Small intestine (tissue), 7 donors: Measurements from ENCODE around the gene SYNE1. TPM values are rescaled to one million over a fixed set of nuclear protein-coding genes. Genes with fewer than 3 reads are reported as not detected.

Source experiments
- DNase-seq, 2 donors: peaks; one replicate each; pipeline versions ENCODE4 v3.0.0 to v3.0.0-alpha.2; 2013
- FAIRE-seq: peaks from 2 replicates; lab custom pipeline; 2012; peaks lifted over from hg19 to GRCh38; lab: Jason Lieb, UNC
- H3K27ac ChIP-seq, 3 donors: one replicate each; pipeline ENCODE4 v1.5.1; 2013; ENCODE audit warnings: low read length in 2 of 3, mild to moderate bottlenecking in 2 of 3, control low read depth in 1 of 3, inconsistent platforms in 1 of 3, low read depth in 1 of 3, moderate library complexity in 1 of 3
- H3K27me3 ChIP-seq, 3 donors: one replicate each; pipeline ENCODE4 v1.6.1; 2013; ENCODE audit warnings: low read length in 3 of 3, inconsistent platforms in 1 of 3; ENCODE audit not compliant: control insufficient read depth in 3 of 3, insufficient read depth in 3 of 3
- H3K36me3 ChIP-seq, 3 donors: one replicate each; pipeline ENCODE4 v1.6.1; 2013; ENCODE audit warnings: low read length in 3 of 3, inconsistent platforms in 1 of 3, low read depth in 1 of 3, mild to moderate bottlenecking in 1 of 3, moderate library complexity in 1 of 3; ENCODE audit not compliant: control insufficient read depth in 3 of 3, insufficient read depth in 2 of 3
- H3K4me1 ChIP-seq, 3 donors: one replicate each; pipeline ENCODE4 v1.6.1; 2013; ENCODE audit warnings: low read length in 2 of 3, inconsistent platforms in 1 of 3, low read depth in 1 of 3, mild to moderate bottlenecking in 1 of 3, moderate library complexity in 1 of 3; ENCODE audit not compliant: control insufficient read depth in 3 of 3, insufficient read depth in 2 of 3
- H3K4me3 ChIP-seq, 3 donors: one replicate each; pipeline ENCODE4 v1.5.1; 2013; ENCODE audit warnings: low read length in 3 of 3, control low read depth in 1 of 3, inconsistent platforms in 1 of 3, low read depth in 1 of 3, mild to moderate bottlenecking in 1 of 3, moderate library complexity in 1 of 3
- H3K9me3 ChIP-seq, 2 donors: one replicate each; pipeline ENCODE4 v1.6.1; 2013; ENCODE audit warnings: low read depth in 1 of 2, low read length in 1 of 2; ENCODE audit not compliant: control insufficient read depth in 2 of 2, insufficient read depth in 1 of 2
- WGBS, 3 donors: extraction: QIAGEN DNeasy Blood & Tissue Kit; methylation state at CpG; one replicate each; pipeline ENCODE4 v1.1.7; 2013; 5-methylcytosine and 5-hydroxymethylcytosine counted together
- polyA plus RNA-seq, 4 donors: library from polyadenylated mRNA; stranded (reverse) in 3 of 4; unstranded in 1 of 4; fragments of 200-250 nt in 3 of 4; fragments of 120-200 nt in 1 of 4; gene quantifications; one replicate each; pipeline versions ENCODE4 v1.2.1 to v1.2.3, GENCODE V29; 2013
- donor health status: healthy with polysubstance abuse.
- donor health status: control.
- donor health status: control.
- donor health status: Bipolar disorder and iron deficiency.
- donor health status: healthy.

The SYNE1 gene
- polyA plus RNA-seq, 4 donors = 4.0 to 18.9 (median 9.1) TPM

GRCh38 chr6:152312434-152312833 lies 324.7 kb downstream of the SYNE1 start:
- no peak overlapping the region for H3K27ac ChIP-seq
- FAIRE-seq (peak; percentile 23), DNase-seq (no peak)
- H3K9me3 ChIP-seq = no peaks in the 10 kb centered on the region
- peaks cover 0 to 8% (median 0%) of the 10 kb centered on the region in 3 donors for H3K4me1 ChIP-seq
- peaks cover 0 to 8% (median 0%) of the 10 kb centered on the region in 3 donors for H3K36me3 ChIP-seq
- WGBS, 3 donors = 93 to 100% (median 94%) methylated on average over 2 of the region's 2 CpGs
- no peaks in the 10 kb centered on the region for H3K27me3 ChIP-seq
- H3K4me3 ChIP-seq = no peak overlapping the region

DNA sequence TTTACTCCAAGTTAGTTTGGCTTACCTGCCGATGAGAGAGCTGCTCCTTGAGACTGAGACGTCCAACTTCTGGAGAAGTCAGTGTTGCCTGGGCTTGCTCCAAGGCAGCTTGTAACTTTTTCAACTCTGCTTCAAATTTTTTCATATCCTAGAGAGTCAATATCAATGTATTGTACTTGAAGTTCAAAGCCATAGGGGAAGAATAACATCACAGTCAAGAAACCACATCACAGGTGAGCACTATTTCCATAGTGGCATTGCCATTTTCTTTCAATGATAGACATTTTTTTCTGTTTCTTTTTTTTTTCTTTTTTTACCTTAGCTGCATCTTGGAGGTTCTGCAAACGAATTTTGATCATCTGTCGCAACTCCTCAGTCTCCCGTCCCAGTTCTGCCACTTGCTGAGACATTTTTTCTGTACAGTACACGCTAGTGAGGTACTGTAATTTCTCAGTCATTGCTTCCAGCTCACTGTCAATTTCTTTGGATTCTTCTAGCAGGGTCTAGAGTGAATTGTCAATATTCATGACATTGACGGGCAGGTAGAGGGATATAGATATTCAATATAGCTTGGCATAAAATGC lies 326.7 kb downstream of the SYNE1 start:
- Histone ChIP-seq H3K4me3 (no peak overlapping the region), H3K36me3 (peaks cover 0 to 2% (median 0%) of the 10 kb centered on the region in 3 donors), H3K27ac (no peak overlapping the region), H3K9me3 (no peaks in the 10 kb centered on the region), H3K4me1 (peaks cover 0 to 8% (median 0%) of the 10 kb centered on the region in 3 donors), H3K27me3 (no peaks in the 10 kb centered on the region)
- FAIRE-seq (no peak), DNase-seq (no peak)
- WGBS, 3 donors = 78 to 85% (median 81%) methylated on average over 7 of the region's 7 CpGs

DNA sequence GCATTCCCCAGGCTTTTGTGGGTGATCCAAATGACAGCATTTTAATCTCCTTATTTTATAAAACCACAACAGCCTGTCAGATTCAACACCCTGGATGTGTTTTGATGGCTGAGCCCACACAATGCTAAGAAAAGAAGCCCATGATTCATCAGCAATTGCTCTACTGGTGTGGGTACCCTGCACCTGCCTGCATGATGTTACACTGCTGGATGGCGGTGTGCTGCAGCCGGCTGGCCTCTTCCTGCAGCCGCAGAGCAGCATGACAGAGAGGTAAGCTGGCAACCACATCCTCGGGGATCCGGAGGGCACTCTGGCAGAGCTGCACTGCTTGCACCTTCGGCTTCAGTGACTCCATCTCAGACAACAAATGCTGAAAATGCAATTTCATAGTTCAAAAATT lies 327.5 kb downstream of the SYNE1 start:
- Histone ChIP-seq H3K9me3 (no peaks in the 10 kb centered on the region), H3K4me3 (no peak overlapping the region), H3K27me3 (no peaks in the 10 kb centered on the region), H3K27ac (no peak overlapping the region), H3K36me3 (peaks cover 0 to 2% (median 0%) of the 10 kb centered on the region in 3 donors), H3K4me1 (peaks cover 0 to 8% (median 0%) of the 10 kb centered on the region in 3 donors)
- DNase-seq (peak in 1 of 2 donors; percentile 23), FAIRE-seq (no peak)
- WGBS, 3 donors = 66 to 73% (median 68%) methylated on average over 6 of the region's 6 CpGs

GRCh38 chr6:152309006-152309405 lies 328.2 kb downstream of the SYNE1 start:
- Histone ChIP-seq H3K27me3 (no peaks in the 10 kb centered on the region), H3K27ac (no peak overlapping the region), H3K4me3 (no peak overlapping the region), H3K4me1 (peaks cover 0 to 3% (median 0%) of the 10 kb centered on the region in 3 donors), H3K9me3 (no peaks in the 10 kb centered on the region), H3K36me3 (peaks cover 0 to 2% (median 0%) of the 10 kb centered on the region in 3 donors)
- DNase-seq (no peak), FAIRE-seq (no peak)
- whole genome bisulfite sequencing, 3 donors = 74 to 94% (median 88%) methylated on average over 3 of the region's 3 CpGs

DNA sequence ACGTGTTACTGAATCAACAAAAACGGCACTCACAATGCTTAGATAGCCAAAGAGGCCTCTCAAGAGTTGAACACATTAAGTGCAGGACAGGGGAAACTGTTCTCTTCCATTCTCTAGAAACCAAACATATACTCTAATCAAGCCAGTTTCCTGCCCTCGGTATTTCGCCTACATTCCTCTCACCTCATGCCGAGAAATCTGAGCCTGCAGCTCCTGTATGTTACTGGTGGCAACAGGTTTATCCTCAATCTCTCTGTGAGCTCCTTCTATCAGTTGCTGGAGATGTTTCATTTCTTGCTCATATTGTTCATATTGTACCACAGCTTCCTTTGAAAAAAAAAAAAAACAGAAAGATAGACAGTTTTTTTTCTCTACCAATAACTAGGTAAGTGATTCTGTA lies 328.9 kb downstream of the SYNE1 start:
- no peaks in the 10 kb centered on the region for H3K4me1 ChIP-seq
- no peaks in the 10 kb centered on the region for H3K27me3 ChIP-seq
- 80 to 86% (median 82%) methylated on average over 5 of the region's 5 CpGs for WGBS, 3 donors
- no peak overlapping the region for H3K4me3 ChIP-seq
- no peak for DNase-seq
- no peaks in the 10 kb centered on the region for H3K9me3 ChIP-seq
- H3K36me3 ChIP-seq = peaks cover 0 to 2% (median 0%) of the 10 kb centered on the region in 3 donors
- no peak for FAIRE-seq
- H3K27ac ChIP-seq = no peak overlapping the region

GRCh38 chr6:152305672-152306071 lies 331.5 kb downstream of the SYNE1 start:
- H3K4me3 ChIP-seq = no peak overlapping the region
- H3K27me3 ChIP-seq = no peaks in the 10 kb centered on the region
- H3K36me3 ChIP-seq = peaks cover 0 to 2% (median 0%) of the 10 kb centered on the region in 3 donors
- no peaks in the 10 kb centered on the region for H3K9me3 ChIP-seq
- 23 to 55% (median 43%) methylated on average over 1 of the region's 1 CpG for WGBS, 3 donors
- H3K4me1 ChIP-seq = peaks cover 0 to 2% (median 0%) of the 10 kb centered on the region in 3 donors
- FAIRE-seq = no peak
- no peak for DNase-seq
- no peak overlapping the region for H3K27ac ChIP-seq

DNA sequence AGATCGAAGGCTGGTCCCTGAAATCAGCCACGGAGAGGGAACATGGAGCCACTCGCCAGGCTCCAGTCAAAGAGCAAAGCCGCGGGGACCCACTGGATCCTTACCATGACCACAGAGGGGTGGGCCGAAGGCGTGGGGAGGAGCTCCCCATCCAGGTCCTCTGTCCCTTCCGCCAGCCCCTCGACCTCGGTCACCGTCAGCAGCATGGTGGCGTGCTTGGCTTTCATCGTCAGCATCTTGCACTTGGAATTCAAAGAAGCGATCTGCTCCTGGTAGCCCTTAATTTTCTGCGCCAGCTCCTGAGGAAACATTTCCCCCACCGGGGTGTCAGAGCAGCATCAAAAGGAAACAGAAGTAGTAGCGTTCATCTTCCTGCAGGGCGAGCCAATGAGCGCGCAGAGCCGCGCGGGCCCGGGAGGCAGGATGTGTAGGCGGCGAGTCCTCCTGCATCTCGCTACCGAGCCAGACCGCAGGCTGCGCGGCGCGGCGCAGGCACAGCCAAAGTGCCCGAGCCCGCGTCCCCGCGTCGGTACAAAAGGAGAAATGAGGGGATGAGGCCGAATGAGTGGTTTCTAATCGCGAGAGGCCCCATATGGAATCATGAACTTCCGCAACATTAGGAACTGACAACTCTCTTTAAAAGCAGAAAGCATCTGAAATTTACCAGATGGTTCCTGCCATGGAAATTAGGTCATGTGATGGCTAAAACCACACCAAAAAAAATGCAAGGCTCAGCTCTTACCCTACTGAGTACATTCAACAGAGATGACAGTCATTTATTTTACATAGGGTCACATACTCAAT lies 335.2 kb downstream of the SYNE1 start:
- no peak for FAIRE-seq

DNA sequence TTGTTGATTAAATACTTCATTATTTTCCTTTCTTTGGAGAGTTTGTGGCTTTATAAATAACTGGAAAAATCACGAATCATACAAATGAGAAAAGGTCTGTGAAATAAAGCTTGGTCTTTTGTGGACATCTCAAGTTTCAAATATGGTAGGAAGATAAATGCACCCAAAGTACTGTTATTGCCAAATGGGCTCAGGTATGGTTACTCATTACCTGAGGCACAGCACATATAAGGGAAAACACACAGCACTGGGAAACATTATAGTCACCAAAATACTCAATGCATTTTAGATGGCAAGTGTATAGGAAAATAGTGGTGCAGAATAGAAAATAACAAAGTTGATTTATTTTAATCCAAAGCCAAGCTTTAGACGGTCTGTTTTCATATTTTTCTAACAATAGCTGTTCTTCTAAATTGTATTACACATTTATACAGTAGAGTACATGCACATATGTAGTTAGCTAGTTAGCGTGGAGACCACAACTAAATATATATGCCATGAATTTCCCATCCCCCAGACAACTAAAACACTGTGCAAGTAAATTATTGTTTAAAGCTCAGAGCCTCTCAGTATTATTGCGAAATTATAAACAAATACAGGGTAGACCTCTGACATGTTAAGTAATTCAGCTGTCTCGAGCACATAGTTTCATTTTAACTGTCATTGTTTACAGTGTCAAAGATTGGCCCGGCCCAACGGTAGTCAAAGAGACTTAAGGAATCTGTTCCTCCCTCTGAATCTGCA lies 336.0 kb downstream of the SYNE1 start:
- Histone ChIP-seq H3K27ac (peak overlapping the region; percentile 68 to 97 (median 78)), H3K4me3 (peak overlapping the region; percentile 30 to 75 (median 67)), H3K27me3 (no peaks in the 10 kb centered on the region), H3K9me3 (no peaks in the 10 kb centered on the region), H3K4me1 (peaks cover 0 to 2% (median 0%) of the 10 kb centered on the region in 3 donors), H3K36me3 (no peaks in the 10 kb centered on the region)
- FAIRE-seq = no peak
- peak in 1 of 2 donors; percentile 58 for DNase-seq
- WGBS, 3 donors = 12 to 18% (median 14%) methylated on average over 7 of the region's 7 CpGs

More for the DNA sequence above, 335.2 kb downstream of the SYNE1 start:
- Histone ChIP-seq H3K36me3 (no peaks in the 10 kb centered on the region), H3K4me1 (peaks cover 0 to 2% (median 0%) of the 10 kb centered on the region in 3 donors), H3K4me3 (peak overlapping the region; percentile 31 to 75 (median 67)), H3K9me3 (no peaks in the 10 kb centered on the region), H3K27ac (peak overlapping the region; percentile 68 to 97 (median 78)), H3K27me3 (no peaks in the 10 kb centered on the region)
- DNase-seq = peak; percentile 76 to 90
- WGBS, 3 donors = 1% methylated on average over 44 of the region's 44 CpGs
